GM12878 (cell line): Measurements from ENCODE around the gene TEPSIN. TPM values are rescaled to one million over a fixed set of nuclear protein-coding genes. Genes with fewer than 3 reads are reported as not detected.

ENCODE experiments used
- ATF7 ChIP-seq: fragments of 450-650 bp; IDR thresholded peaks from 2 replicates; pipeline ENCODE4 v1.6.1; 2016; ENCODE audit warnings: low read depth, mild to moderate bottlenecking
- BCLAF1 ChIP-seq: fragments of 450-650 bp; IDR thresholded peaks from 2 replicates; pipeline ENCODE4 v1.6.1; 2017; ENCODE audit warnings: antibody characterized with exemption, mild to moderate bottlenecking, moderate library complexity
- EZH2 ChIP-seq: IDR thresholded peaks from 2 replicates; pipeline ENCODE4 v1.6.1; 2012; ENCODE audit warnings: low read depth, mild to moderate bottlenecking, control low read depth, inconsistent platforms, low read length, borderline replicate concordance; ENCODE audit not compliant: control insufficient read depth
- FOXK2 ChIP-seq: fragments of 450-650 bp; IDR thresholded peaks from 2 replicates; pipeline ENCODE4 v1.6.1; 2017; ENCODE audit warnings: mild to moderate bottlenecking, moderate library complexity
- GATAD2B ChIP-seq: fragments of 450-650 bp; conservative IDR thresholded peaks from 2 replicates; pipeline ENCODE4 v1.6.1; 2017; ENCODE audit warnings: low read depth, mild to moderate bottlenecking, moderate library complexity
- IRF4 ChIP-seq: IDR thresholded peaks from 2 replicates; pipeline ENCODE4 v1.6.1; 2011; ENCODE audit warnings: low read depth, low read length
- MYB ChIP-seq: fragments of 150-350 bp; IDR thresholded peaks from 2 replicates; pipeline ENCODE4 v1.6.1; 2014; ENCODE audit warnings: mild to moderate bottlenecking, low read depth, low read length, borderline replicate concordance
- NR2C1 ChIP-seq: fragments of 450-650 bp; IDR thresholded peaks from 2 replicates; pipeline ENCODE4 v1.6.1; 2017; ENCODE audit warnings: antibody characterized with exemption, mild to moderate bottlenecking, moderate library complexity
- NR2C2 ChIP-seq: IDR thresholded peaks from 2 replicates; pipeline ENCODE4 v1.6.1; 2011; ENCODE audit warnings: borderline replicate concordance, low read depth; ENCODE audit not compliant: control insufficient read depth, insufficient read length
- NR2F1 ChIP-seq: fragments of 450-650 bp; conservative IDR thresholded peaks from 2 replicates; pipeline ENCODE4 v1.6.1; 2017; ENCODE audit warnings: mild to moderate bottlenecking
- NRF1 ChIP-seq: conservative IDR thresholded peaks from 2 replicates; pipeline ENCODE4 v1.6.1; 2011; ENCODE audit warnings: mild to moderate bottlenecking, low read depth, low read length, improper control_type of control experiment
- PAX8 ChIP-seq: fragments of 450-650 bp; IDR thresholded peaks from 2 replicates; pipeline ENCODE4 v1.6.1; 2017; ENCODE audit warnings: mild to moderate bottlenecking, moderate library complexity
- POLR2AphosphoS5 ChIP-seq: IDR thresholded peaks from 2 replicates; pipeline ENCODE4 v1.6.1; 2011; ENCODE audit warnings: mild to moderate bottlenecking, low read length, inconsistent platforms
- RBBP5 ChIP-seq: fragments of 200-600 bp; sonication (generic); conservative IDR thresholded peaks from 2 replicates; pipeline ENCODE4 v1.6.1; 2016
- RFX5 ChIP-seq: IDR thresholded peaks from 2 replicates; pipeline ENCODE4 v1.6.1; 2011; ENCODE audit warnings: low read depth, low read length, improper control_type of control experiment
- SMAD1 ChIP-seq: fragments of 450-650 bp; IDR thresholded peaks from 2 replicates; pipeline ENCODE4 v1.6.1; 2018; ENCODE audit warnings: mild to moderate bottlenecking, low read depth; ENCODE audit not compliant: partially characterized antibody
- SREBF1 ChIP-seq: IDR thresholded peaks from 2 replicates; pipeline ENCODE4 v1.6.1; 2012; ENCODE audit warnings: mild to moderate bottlenecking, low read length
- SUZ12 ChIP-seq: fragments of 200-600 bp; sonication (generic); IDR thresholded peaks from one replicate; pipeline ENCODE4 v1.6.1; 2018; ENCODE audit warnings: antibody characterized with exemption, mild to moderate bottlenecking; ENCODE audit not compliant: unreplicated experiment
- ZBTB4 ChIP-seq: fragments of 450-650 bp; formaldehyde crosslinking; IDR thresholded peaks from 2 replicates; pipeline ENCODE4 v1.4.0; 2022; ENCODE audit warnings: mild to moderate bottlenecking, moderate library complexity
- ZNF592 ChIP-seq: fragments of 450-650 bp; IDR thresholded peaks from 2 replicates; pipeline ENCODE4 v1.6.1; 2017; ENCODE audit warnings: mild to moderate bottlenecking, moderate library complexity
- ZNF622 ChIP-seq: fragments of 450-650 bp; IDR thresholded peaks from 2 replicates; pipeline ENCODE4 v1.6.1; 2017; ENCODE audit warnings: mild to moderate bottlenecking, inconsistent platforms
- polyA plus RNA-seq, 11 experiments: library from polyadenylated mRNA; depleted of rRNA in 4 of 11; unstranded in 6 of 11; stranded (reverse) in 5 of 11; fragments of >200 nt; fragmentation: Nextera tagmentation in 4 of 11; fragmentation: Illumina TruSeq in 1 of 11; extraction: Ambion mirVana in 4 of 11; extraction: Trizol in 1 of 11; gene quantifications; 1 replicate in 1 of 11; 2 replicates in 10 of 11; pipeline versions ENCODE4 v1.2.1 to v1.2.3, GENCODE V29; 2011 to 2016; ENCODE audit warnings: inconsistent platforms in 2 of 11, missing spikeins in 2 of 11, low read depth in 1 of 11
- total RNA-seq, 4 experiments: library from RNA; depleted of rRNA in 3 of 4; stranded (reverse); fragments of >200 nt in 3 of 4; fragmentation: Illumina TruSeq in 1 of 4; extraction: Trizol in 1 of 4; gene quantifications; 2 replicates each; pipeline versions ENCODE4 v1.2.1 to v1.2.3, GENCODE V29; 2013 to 2021

TEPSIN gene
- total and polyA plus RNA-seq, 10 of the 15 experiments (the other 5 are each of a cell fraction or from before 2014, with no cell fraction given): 0.87 to 36.7 (median 5.3) TPM

GRCh38 chr17:81245024-81245664 is 6.3 kb upstream of the TEPSIN start (continued):
- no peak for TF ChIP-seq BCLAF1
- TF ChIP-seq FOXK2: no peak
- no peak for TF ChIP-seq ZBTB4 (CRISPR knock-in tag)
- no peak; the same call in 1 of the 2 replicates for TF ChIP-seq NR2F1
- no peak for TF ChIP-seq SUZ12
- TF ChIP-seq RFX5: no peak
- TF ChIP-seq MYB: no peak
- peak; percentile 36; the same call in 1 of the 2 replicates for TF ChIP-seq GATAD2B
- peak; percentile 96 for TF ChIP-seq IRF4
- TF ChIP-seq ZNF622: no peak
- no peak for TF ChIP-seq EZH2
- no peak for TF ChIP-seq SREBF1
- TF ChIP-seq POLR2AphosphoS5: no peak
- no peak for TF ChIP-seq NR2C1
- TF ChIP-seq ZNF592: no peak
- TF ChIP-seq PAX8: no peak
- TF ChIP-seq SMAD1: no peak
- TF ChIP-seq ATF7: no peak
- no peak for TF ChIP-seq NR2C2
- no peak for TF ChIP-seq RBBP5
- no peak for TF ChIP-seq NRF1
